Measurements from ENCODE around the gene HOXD10.

GRCh38 chr2:176148751-176149421 is 32.3 kb downstream of the HOXD10 start:
- no peak for TF ChIP-seq POLR2AphosphoS5 (IDR thresholded peaks at IDR 0.05)
- TF ChIP-seq CTCF (IDR thresholded peaks at IDR 0.05), result no peak
- TF ChIP-seq POLR2A (IDR thresholded peaks at IDR 0.05), result no peak
